Endodermal cell (in vitro differentiated cells): Measurements from ENCODE around the gene MFSD2A. TPM values are rescaled to one million over a fixed set of nuclear protein-coding genes. Genes with fewer than 3 reads are reported as not detected.

Experiments
- DNase-seq: peaks from one replicate; pipeline ENCODE4 v3.0.0-alpha.2; 2017
- H3K27ac ChIP-seq: 2 replicates; pipeline ENCODE4 v1.5.1; 2013; ENCODE audit warnings: mild to moderate bottlenecking, low read depth, low read length, moderate library complexity
- H3K27me3 ChIP-seq: 2 replicates; pipeline ENCODE4 v1.6.1; 2013; ENCODE audit warnings: mild to moderate bottlenecking, low read length, moderate library complexity; ENCODE audit not compliant: insufficient read depth, control insufficient read depth, poor library complexity, severe bottlenecking
- H3K36me3 ChIP-seq: 2 replicates; pipeline ENCODE4 v1.7.0; 2013; ENCODE audit warnings: mild to moderate bottlenecking, low read length, moderate library complexity; ENCODE audit not compliant: control insufficient read depth, insufficient read depth
- H3K4me1 ChIP-seq: one replicate; pipeline ENCODE4 v1.7.0; 2013; ENCODE audit warnings: low read length; ENCODE audit not compliant: control insufficient read depth, insufficient read depth
- H3K4me3 ChIP-seq: 2 replicates; pipeline ENCODE4 v1.5.1; 2013; ENCODE audit warnings: mild to moderate bottlenecking, low read length, moderate library complexity
- H3K9ac ChIP-seq: 2 replicates; pipeline ENCODE4 v1.6.1; 2013; ENCODE audit warnings: mild to moderate bottlenecking, low read length, moderate library complexity; ENCODE audit not compliant: poor library complexity, severe bottlenecking; ENCODE audit errors: extremely low read depth
- H3K9me3 ChIP-seq: 2 replicates; pipeline ENCODE4 v1.6.1; 2013; ENCODE audit warnings: mild to moderate bottlenecking, low read length, moderate library complexity; ENCODE audit not compliant: control insufficient read depth
- H3K27ac Mint-ChIP-seq: 2 replicates; pipeline ENCODE4 v1.8.0; 2020; ENCODE audit warnings: mixed read lengths
- H3K27me3 Mint-ChIP-seq: 2 replicates; pipeline ENCODE4 v1.8.0; 2021; ENCODE audit warnings: mild to moderate bottlenecking, mixed read lengths; ENCODE audit not compliant: insufficient read depth
- H3K36me3 Mint-ChIP-seq: 2 replicates; pipeline ENCODE4 v1.8.0; 2020; ENCODE audit warnings: low read depth, mixed read lengths
- H3K4me1 Mint-ChIP-seq: 2 replicates; pipeline ENCODE4 v1.8.0; 2020; ENCODE audit warnings: mixed read lengths
- H3K4me3 Mint-ChIP-seq: 2 replicates; pipeline ENCODE4 v1.8.0; 2020; ENCODE audit warnings: mild to moderate bottlenecking, moderate library complexity, mixed read lengths
- H3K9me3 Mint-ChIP-seq: 2 replicates; pipeline ENCODE4 v1.8.0; 2020; ENCODE audit warnings: mild to moderate bottlenecking, mixed read lengths
- WGBS, 2 experiments: methylation state at CpG; one replicate each; pipeline versions ENCODE4 v1.1.5 to v1.1.7; 2013; ENCODE audit warnings: missing lambda C conversion rate in 2 of 2, mixed read lengths in 1 of 2; ENCODE audit not compliant: insufficient coverage in 1 of 2, insufficient read length in 1 of 2; 5-methylcytosine and 5-hydroxymethylcytosine counted together
- total RNA-seq, 2 donors: library from RNA; stranded (reverse); fragmentation: NEBNext Ultra II Directional in 1 of 2; extraction: Animal tissue kit (Norgen Biotek cat#: 25700) in 1 of 2; gene quantifications; 2 replicates in 1 of 2; 3 replicates in 1 of 2; pipeline ENCODE4 v1.2.1, GENCODE V29; 2021
- TF ChIP-seq, protein P1 (sequence below): fragments of 200-600 bp; sonication (generic); conservative IDR thresholded peaks from 2 replicates; pipeline ENCODE4 v1.5.0; 2021; ENCODE audit warnings: antibody characterized with exemption, mild to moderate bottlenecking

The MFSD2A gene
- total RNA-seq, 2 donors from 2014 or later, result 6.3 to 8.5 TPM

DNA sequence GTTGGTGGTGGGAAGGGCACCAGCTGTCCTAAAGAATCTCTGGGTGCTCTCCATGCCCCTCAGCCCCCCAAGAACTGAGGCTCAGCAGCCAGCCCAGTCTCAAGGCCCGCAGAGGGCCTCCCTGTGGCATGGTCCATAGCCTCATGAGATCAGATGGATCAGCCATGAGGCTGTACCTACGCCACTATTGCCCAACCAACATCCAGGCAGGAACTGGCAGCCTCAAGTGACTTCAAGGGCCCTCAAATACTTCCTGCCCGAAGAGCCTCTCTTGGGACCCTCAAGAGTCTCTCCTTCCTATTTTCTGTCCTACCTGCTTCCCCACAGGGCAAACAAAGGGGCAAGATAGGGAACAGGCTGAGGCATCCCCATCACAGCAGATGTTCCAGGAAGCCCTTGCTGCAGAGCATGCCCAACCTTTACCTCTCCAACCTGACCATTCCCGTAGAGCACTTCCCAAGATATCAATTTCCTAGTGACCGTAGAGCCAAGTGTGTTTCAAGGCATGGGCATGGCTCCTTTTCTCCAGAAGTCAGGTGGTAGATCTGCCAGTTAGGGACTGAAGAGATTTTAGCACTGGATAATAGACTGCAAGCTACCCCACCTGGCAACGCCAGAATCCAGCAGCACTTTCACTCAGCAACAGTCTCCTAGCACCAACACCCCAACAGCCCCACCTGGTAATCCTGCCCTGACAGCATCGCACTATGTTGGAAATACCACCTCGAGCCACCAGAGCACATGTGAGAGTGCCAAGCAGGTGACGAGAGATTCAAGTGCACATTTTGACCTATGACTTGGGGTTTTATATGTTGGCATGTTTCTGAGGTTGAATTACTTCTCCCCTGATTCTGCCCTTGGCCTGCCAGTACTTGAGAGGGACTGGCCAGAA lies 13.7 kb upstream of the MFSD2A start:
- no peak for DNase-seq
- no peak overlapping the region for H3K27ac ChIP-seq
- Mint-ChIP-seq H3K9me3 (no peaks in the 10 kb centered on the region), H3K27ac (no peak overlapping the region), H3K4me3 (no peak overlapping the region), H3K4me1 (peaks cover 33% of the 10 kb centered on the region), H3K27me3 (peaks cover 7% of the 10 kb centered on the region), H3K36me3 (no peaks in the 10 kb centered on the region)
- peaks cover 23% of the 10 kb centered on the region for H3K4me1 ChIP-seq
- no peaks in the 10 kb centered on the region for H3K9me3 ChIP-seq
- H3K4me3 ChIP-seq, result no peak overlapping the region
- no peaks in the 10 kb centered on the region for H3K27me3 ChIP-seq
- 93 to 94% methylated on average over 6 to 9 of the region's 9 CpGs for WGBS, 2 experiments
- H3K36me3 ChIP-seq, result no peaks in the 10 kb centered on the region
- H3K9ac ChIP-seq, result no peak overlapping the region
- TF ChIP-seq, protein P1, sequence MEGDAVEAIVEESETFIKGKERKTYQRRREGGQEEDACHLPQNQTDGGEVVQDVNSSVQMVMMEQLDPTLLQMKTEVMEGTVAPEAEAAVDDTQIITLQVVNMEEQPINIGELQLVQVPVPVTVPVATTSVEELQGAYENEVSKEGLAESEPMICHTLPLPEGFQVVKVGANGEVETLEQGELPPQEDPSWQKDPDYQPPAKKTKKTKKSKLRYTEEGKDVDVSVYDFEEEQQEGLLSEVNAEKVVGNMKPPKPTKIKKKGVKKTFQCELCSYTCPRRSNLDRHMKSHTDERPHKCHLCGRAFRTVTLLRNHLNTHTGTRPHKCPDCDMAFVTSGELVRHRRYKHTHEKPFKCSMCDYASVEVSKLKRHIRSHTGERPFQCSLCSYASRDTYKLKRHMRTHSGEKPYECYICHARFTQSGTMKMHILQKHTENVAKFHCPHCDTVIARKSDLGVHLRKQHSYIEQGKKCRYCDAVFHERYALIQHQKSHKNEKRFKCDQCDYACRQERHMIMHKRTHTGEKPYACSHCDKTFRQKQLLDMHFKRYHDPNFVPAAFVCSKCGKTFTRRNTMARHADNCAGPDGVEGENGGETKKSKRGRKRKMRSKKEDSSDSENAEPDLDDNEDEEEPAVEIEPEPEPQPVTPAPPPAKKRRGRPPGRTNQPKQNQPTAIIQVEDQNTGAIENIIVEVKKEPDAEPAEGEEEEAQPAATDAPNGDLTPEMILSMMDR, result no peak

GRCh38 chr1:39943471-39944290 lies 11.3 kb upstream of the MFSD2A start:
- no peaks in the 10 kb centered on the region for H3K9me3 Mint-ChIP-seq
- H3K36me3 ChIP-seq, result no peaks in the 10 kb centered on the region
- no peak overlapping the region for H3K4me3 Mint-ChIP-seq
- H3K36me3 Mint-ChIP-seq, result no peaks in the 10 kb centered on the region
- TF ChIP-seq, protein P1, result no peak
- no peak overlapping the region for H3K27ac ChIP-seq
- H3K4me1 Mint-ChIP-seq, result peaks cover 33% of the 10 kb centered on the region
- DNase-seq, result no peak
- no peak overlapping the region for H3K9ac ChIP-seq
- no peaks in the 10 kb centered on the region for H3K9me3 ChIP-seq
- H3K4me3 ChIP-seq, result no peak overlapping the region
- no peaks in the 10 kb centered on the region for H3K27me3 ChIP-seq
- peaks cover 7% of the 10 kb centered on the region for H3K27me3 Mint-ChIP-seq
- WGBS, 2 experiments, result 85 to 88% methylated on average over 12 to 14 of the region's 14 CpGs
- H3K4me1 ChIP-seq, result peaks cover 23% of the 10 kb centered on the region
- H3K27ac Mint-ChIP-seq, result peak overlapping the region; percentile 59

- Mint-ChIP-seq H3K9me3 (no peaks in the 10 kb centered on the region), H3K4me3 (no peak overlapping the region), H3K36me3 (no peaks in the 10 kb centered on the region), H3K27me3 (peaks cover 7% of the 10 kb centered on the region), H3K4me1 (peaks cover 36% of the 10 kb centered on the region), H3K27ac (no peak overlapping the region)
- no peak for DNase-seq
- Histone ChIP-seq H3K36me3 (no peaks in the 10 kb centered on the region), H3K9ac (no peak overlapping the region), H3K4me3 (no peak overlapping the region), H3K27ac (no peak overlapping the region), H3K27me3 (no peaks in the 10 kb centered on the region), H3K4me1 (peaks cover 23% of the 10 kb centered on the region), H3K9me3 (no peaks in the 10 kb centered on the region)
- TF ChIP-seq, protein P1, result no peak
- 84 to 90% methylated on average over 5 to 8 of the region's 8 CpGs for WGBS, 2 experiments
These were observed 10.4 kb upstream of the MFSD2A start for GRCh38 chr1:39944410-39945112.
